NCI-H524 (cell line): Measurements from ENCODE around the gene IGFL4.

Source experiments
- DNase-seq, 2 experiments: peaks; one replicate each; lab custom pipeline; 2025; lab: John Stamatoyannopoulos, UW

IGFL4 gene

GRCh38 chr19:46020819-46021125 lies 20.0 kb downstream of the IGFL4 start:
- no peak for DNase-seq

GRCh38 chr19:46019270-46019669 lies 21.5 kb downstream of the IGFL4 start:
- no peak for DNase-seq

- no peak for DNase-seq
These were observed 22.0 kb downstream of the IGFL4 start for GRCh38 chr19:46018729-46019251.

GRCh38 chr19:46017874-46018675 lies 22.7 kb downstream of the IGFL4 start:
- DNase-seq, result no peak

- no peak for DNase-seq
These were observed 23.7 kb downstream of the IGFL4 start for GRCh38 chr19:46017095-46017429.

- DNase-seq, result peak; percentile 56 to 61
These were observed 24.2 kb downstream of the IGFL4 start for GRCh38 chr19:46016426-46017094.

GRCh38 chr19:46015687-46016425 lies 24.9 kb downstream of the IGFL4 start:
- DNase-seq, result peak in 1 of 2 experiments; percentile 16

- peak in 1 of 2 experiments; percentile 23 for DNase-seq
These were observed 25.7 kb downstream of the IGFL4 start for GRCh38 chr19:46014941-46015686.

- DNase-seq, result no peak
These were observed 26.3 kb downstream of the IGFL4 start for GRCh38 chr19:46014534-46014933.

GRCh38 chr19:46009530-46010510 lies 31.0 kb downstream of the IGFL4 start:
- DNase-seq, result peak; percentile 54 to 65

- DNase-seq, result no peak
These were observed 34.4 kb downstream of the IGFL4 start for GRCh38 chr19:46006411-46006810.

GRCh38 chr19:46002678-46003275 lies 38.0 kb downstream of the IGFL4 start:
- no peak for DNase-seq

GRCh38 chr19:46000491-46001246 lies 40.1 kb downstream of the IGFL4 start:
- DNase-seq, result peak in 1 of 2 experiments; percentile 34

- no peak for DNase-seq
These were observed 41.1 kb downstream of the IGFL4 start for GRCh38 chr19:45999653-46000121.

- no peak for DNase-seq
These were observed 42.0 kb downstream of the IGFL4 start for GRCh38 chr19:45998834-45999233.

GRCh38 chr19:45996933-45997332 lies 43.9 kb downstream of the IGFL4 start:
- DNase-seq, result no peak

- DNase-seq, result no peak
These were observed 45.0 kb downstream of the IGFL4 start for GRCh38 chr19:45995715-45996385.

GRCh38 chr19:45994998-45995714 lies 45.6 kb downstream of the IGFL4 start, which contains the start of gene CCDC61:
TSS of gene CCDC61 (plus strand) at chr19:45995467. CDS start at chr19:46003019, 7,552 bp downstream.
- peak; percentile 99 to 100 for DNase-seq
